K562 (cell line): ENCODE data around the gene DSG1. TPM values are rescaled to one million over a fixed set of nuclear protein-coding genes. Genes with fewer than 3 reads are reported as not detected.
A peak's percentile ranks its signal among the peaks of the same experiment; 100 is the strongest.

ENCODE experiments used
- ATAC-seq: fragments of 200-7000 bp; cut with Tn5 transposase; 3 replicates; pipeline ENCODE4 v1.9.1; 2020; ENCODE audit warnings: moderate library complexity
- BruUV-seq: library from RNA; stranded (reverse); fragments of 400-500 nt; replicated peaks from 2 replicates; lab custom pipeline; 2021; lab: Mats Ljungman, UMichigan
- CTCF ChIA-PET: fragments of 300-600 bp; formaldehyde crosslinking; extraction: SDS; loops from one replicate; lab custom pipeline; 2021; ENCODE audit warnings: low intra/inter-chr PET ratio; lab: Yijun Ruan, JAX
- POLR2A ChIA-PET: fragments of 300-600, 350-650 bp; sonication (Branson Sonifier 250); formaldehyde crosslinking; extraction: SDS; loops from one replicate; lab custom pipeline; 2021; ENCODE audit warnings: antibody characterized with exemption, inconsistent platforms; lab: Yijun Ruan, JAX
- DNase-seq, 4 experiments: peaks; one replicate each; pipeline versions ENCODE4 v3.0.0 to v3.0.0-alpha.2; 2011 to 2018; ENCODE audit warnings: low spot score in 3 of 4, mixed read lengths in 3 of 4; ENCODE audit errors: extremely low read depth in 1 of 4
- FAIRE-seq: peaks from 2 replicates; lab custom pipeline; 2011; peaks lifted over from hg19 to GRCh38; lab: Jason Lieb, UNC
- H2AFZ ChIP-seq: 2 replicates; pipeline ENCODE4 v1.6.0; 2011; ENCODE audit warnings: low read depth, low read length, control low read depth, inconsistent platforms
- H3K27ac ChIP-seq: fragments of 200-600 bp; 3 replicates; pipeline ENCODE4 v1.8.0; 2011; ENCODE audit warnings: low read depth, mild to moderate bottlenecking, control low read depth, inconsistent platforms, low read length, moderate library complexity, mixed read lengths; ENCODE audit errors: extremely low read depth
- H3K27me3 ChIP-seq, 2 experiments: fragments of 300-600 bp in 1 of 2; 2 replicates in 1 of 2; 3 replicates in 1 of 2; pipeline versions ENCODE4 v1.6.0 to v1.8.0; 2011; ENCODE audit warnings: inconsistent platforms in 2 of 2, low read length in 2 of 2, mild to moderate bottlenecking in 1 of 2, mixed read lengths in 1 of 2, moderate library complexity in 1 of 2; ENCODE audit not compliant: control insufficient read depth in 2 of 2, insufficient read depth in 2 of 2
- H3K36me3 ChIP-seq: fragments of 300-600 bp; 3 replicates; pipeline ENCODE4 v1.8.0; 2011; ENCODE audit warnings: mild to moderate bottlenecking, low read length, inconsistent platforms; ENCODE audit not compliant: control insufficient read depth, insufficient read depth
- H3K4me1 ChIP-seq, 2 experiments: fragments of 200-600 bp in 1 of 2; replicated peaks in 1 of 2; 2 replicates in 1 of 2; 3 replicates in 1 of 2; pipeline versions ENCODE4 v1.5.1 to v1.8.0; 2011; ENCODE audit warnings: inconsistent platforms in 2 of 2, low read length in 2 of 2, mild to moderate bottlenecking in 1 of 2, mixed read lengths in 1 of 2, moderate library complexity in 1 of 2; ENCODE audit not compliant: control insufficient read depth in 2 of 2, insufficient read depth in 2 of 2
- H3K4me2 ChIP-seq: 2 replicates; pipeline ENCODE4 v1.6.1; 2011; ENCODE audit warnings: low read length, control low read depth, inconsistent platforms, mixed read lengths; ENCODE audit not compliant: insufficient read depth
- H3K4me3 ChIP-seq: fragments of 200-600 bp; sonication (generic), shearing (Covaris generic); 2 replicates; pipeline ENCODE4 v1.5.1; 2016; ENCODE audit warnings: control low read depth, inconsistent platforms
- H3K79me2 ChIP-seq: fragments of 200-600 bp; 3 replicates; pipeline ENCODE4 v1.8.0; 2011; ENCODE audit warnings: low read length, inconsistent platforms; ENCODE audit not compliant: control insufficient read depth, insufficient read depth
- H3K9ac ChIP-seq, 2 experiments: 2 replicates each; pipeline versions ENCODE4 v1.6.0 to v1.6.1; 2011; ENCODE audit warnings: low read depth in 2 of 2, low read length in 2 of 2, control low read depth in 1 of 2, inconsistent platforms in 1 of 2, mild to moderate bottlenecking in 1 of 2, mixed read lengths in 1 of 2; ENCODE audit not compliant: insufficient read depth in 1 of 2
- H3K9me1 ChIP-seq: one replicate; pipeline ENCODE4 v1.6.0; 2011; ENCODE audit warnings: inconsistent platforms, mild to moderate bottlenecking, low read length, moderate library complexity; ENCODE audit not compliant: control insufficient read depth, insufficient read depth
- H3K9me3 ChIP-seq: replicated peaks from 2 replicates; pipeline ENCODE4 v1.5.1; 2011; ENCODE audit warnings: low read depth, low read length, inconsistent platforms; ENCODE audit not compliant: control insufficient read depth, insufficient read depth
- H4K20me1 ChIP-seq: replicated peaks from 2 replicates; pipeline ENCODE4 v1.6.1; 2011; ENCODE audit warnings: low read length, inconsistent platforms, mixed read lengths; ENCODE audit not compliant: control insufficient read depth, insufficient read depth
- ARID3A ChIP-seq: IDR thresholded peaks from 2 replicates; pipeline ENCODE4 v1.6.1; 2012; ENCODE audit warnings: low read depth, low read length, improper control_type of control experiment, borderline replicate concordance
- BDP1 ChIP-seq: IDR thresholded peaks from 3 replicates; pipeline ENCODE4 v1.6.1; 2011; ENCODE audit not compliant: insufficient read length, insufficient read depth
- CBX1 ChIP-seq: sonication (generic); IDR thresholded peaks from 2 replicates; pipeline ENCODE4 v1.6.1; 2016; ENCODE audit warnings: antibody characterized with exemption, low read depth, mild to moderate bottlenecking
- CBX8 ChIP-seq: fragments of 200-600 bp; sonication (generic); IDR thresholded peaks from 2 replicates; pipeline ENCODE4 v1.6.1; 2012; ENCODE audit warnings: borderline replicate concordance, mixed run types, low read depth, mild to moderate bottlenecking, moderate library complexity, mixed read lengths, low read length, control low read depth, inconsistent platforms; ENCODE audit not compliant: poor library complexity, severe bottlenecking; ENCODE audit errors: extremely low read depth
- CHD1 ChIP-seq: fragments of 200-600 bp; sonication (generic); IDR thresholded peaks from one replicate; pipeline ENCODE4 v1.6.1; 2012; ENCODE audit warnings: mild to moderate bottlenecking, moderate library complexity, low read length, inconsistent platforms
- EWSR1 ChIP-seq: fragments of 450-650 bp; IDR thresholded peaks from 2 replicates; pipeline ENCODE4 v1.6.1; 2018; ENCODE audit warnings: borderline replicate concordance, mild to moderate bottlenecking, low read depth, moderate library complexity; ENCODE audit not compliant: partially characterized antibody
- KDM4B ChIP-seq, 2 experiments: fragments of 450-650 bp in 1 of 2; sonication (generic) in 1 of 2; IDR thresholded peaks; 2 replicates each; pipeline ENCODE4 v1.6.1; 2016 to 2017; ENCODE audit warnings: borderline replicate concordance in 2 of 2, antibody characterized with exemption in 1 of 2, low read depth in 1 of 2, mild to moderate bottlenecking in 1 of 2
- POLR2G ChIP-seq: fragments of 200-400 bp; formaldehyde crosslinking; IDR thresholded peaks from 2 replicates; pipeline ENCODE4 v1.6.1; 2017; ENCODE audit warnings: low read depth, mild to moderate bottlenecking, antibody characterized with exemption, low read length, moderate library complexity
- RBM17 ChIP-seq: fragments of 200-400 bp; formaldehyde crosslinking; IDR thresholded peaks from 2 replicates; pipeline ENCODE4 v1.6.1; 2017; ENCODE audit warnings: low read depth, mild to moderate bottlenecking, low read length, borderline replicate concordance
- TAL1 ChIP-seq: fragments of 450-650 bp; IDR thresholded peaks from 2 replicates; pipeline ENCODE4 v1.6.1; 2016; ENCODE audit warnings: mild to moderate bottlenecking
- ZNF263 ChIP-seq: sonication (generic); formaldehyde crosslinking; IDR thresholded peaks from 2 replicates; pipeline ENCODE4 v1.8.0; 2022; ENCODE audit warnings: mild to moderate bottlenecking, missing genetic modification reagents, borderline replicate concordance
- in situ Hi-C: fragments of 300-500 bp; cut with MboI; formaldehyde crosslinking; loops from 4 replicates; pipeline ENCODE4 v1.15.0; 2018; ENCODE audit warnings: inconsistent platforms, mixed read lengths
- intact Hi-C: fragments of 100-400 bp; cut with micrococcal nuclease; formaldehyde crosslinking; loops from 2 replicates; pipeline ENCODE4 v1.14.2; 2022
- polyA plus RNA-seq, 8 experiments: library from polyadenylated mRNA; depleted of rRNA in 4 of 8; stranded (reverse) in 5 of 8; unstranded in 3 of 8; fragments of >200 nt; fragmentation: Nextera tagmentation in 2 of 8; fragmentation: Illumina TruSeq in 1 of 8; extraction: Ambion mirVana in 2 of 8; extraction: Trizol in 1 of 8; gene quantifications; 2 replicates each; pipeline versions ENCODE4 v1.2.1 to v1.2.3, GENCODE V29; 2011 to 2014; ENCODE audit warnings: inconsistent platforms in 1 of 8, missing spikeins in 1 of 8
- total RNA-seq, 7 experiments: library from RNA; depleted of rRNA in 6 of 7; stranded (reverse); fragments of >200 nt in 6 of 7; fragmentation: Illumina TruSeq in 2 of 7; extraction: Trizol in 2 of 7; gene quantifications; 2 replicates each; pipeline versions ENCODE4 v1.2.1 to v1.2.3, GENCODE V29; 2011 to 2021; ENCODE audit warnings: low replicate concordance in 1 of 7

Gene DSG1
- total and polyA plus RNA-seq, 9 of the 15 experiments (the other 6 are each of a cell fraction or from before 2014, with no cell fraction given), result 0.03 to 0.26 (median 0.15) TPM; not detected in 1

- TF ChIP-seq KDM4B (IDR thresholded peaks at IDR 0.05; ENCODE audit: borderline replicate concordance in 2 of 2, low read depth in 1 of 2) (no peak), ARID3A (no peak), CHD1 (no peak), EWSR1 (no peak), RBM17 (no peak), POLR2G (no peak)
Observed at GRCh38 chr18:31369478-31369877, 51.5 kb downstream of the DSG1 start (continued).

- CTCF ChIA-PET, result no interaction called here
- DNase-seq (no peak), ATAC-seq (no peak), FAIRE-seq (peak; percentile 74)
- H3K4me2 ChIP-seq, result no peak overlapping the region
- POLR2A ChIA-PET, result no interaction called here
- no peak overlapping the region for H3K4me3 ChIP-seq
- no peaks in the 10 kb centered on the region for H3K9me1 ChIP-seq
- intact Hi-C loops (no loop called here), in situ Hi-C loops (no loop called here)
- no peaks in the 10 kb centered on the region; a peak in 1 of 5 replicates for H3K27me3 ChIP-seq
- H3K4me1 ChIP-seq, result no peaks in the 10 kb centered on the region
- H3K9ac ChIP-seq, result no peak overlapping the region
- H3K9me3 ChIP-seq, result no peaks in the 10 kb centered on the region
- H3K27ac ChIP-seq, result no peak overlapping the region
- no TSS peak for BruUV-seq
- TF ChIP-seq TAL1 (no peak), BDP1 (no peak), CBX8 (no peak), CBX1 (no peak), ZNF263 (no peak)
- TF ChIP-seq, all 486 proteins: peak for 0
- Histone ChIP-seq H4K20me1 (no peaks in the 10 kb centered on the region), H3K79me2 (no peaks in the 10 kb centered on the region), H3K36me3 (no peaks in the 10 kb centered on the region), H2AFZ (no peak overlapping the region)
Observed at GRCh38 chr18:31371989-31372388, 54.0 kb downstream of the DSG1 start.
